IMR-90 (cell line): ENCODE data around the gene ST14. TPM values are rescaled to one million over a fixed set of nuclear protein-coding genes. Genes with fewer than 3 reads are reported as not detected.

Experiments
- ATAC-seq: fragments of 200-7000 bp; cut with Tn5 transposase; 2 replicates; pipeline ENCODE4 v1.9.1; 2020; ENCODE audit warnings: low read depth, mild to moderate bottlenecking, moderate library complexity
- BruUV-seq: library from RNA; stranded (reverse); fragments of 400-500 nt; replicated peaks from 2 replicates; lab custom pipeline; 2021; lab: Mats Ljungman, UMichigan
- CTCF ChIA-PET: fragments of 300-600 bp; formaldehyde crosslinking; extraction: SDS; loops from one replicate; lab custom pipeline; 2021; ENCODE audit warnings: antibody characterized with exemption; lab: Yijun Ruan, JAX
- POLR2A ChIA-PET: fragments of 300-600 bp; sonication (Branson Sonifier 250); formaldehyde crosslinking; loops from one replicate; lab custom pipeline; 2022; ENCODE audit warnings: antibody characterized with exemption; ENCODE audit not compliant: unreplicated experiment; lab: Charles Lee
- DNase-seq: peaks from one replicate; pipeline ENCODE4 v3.0.0; 2013
- H2AFZ ChIP-seq: replicated peaks from 2 replicates; pipeline ENCODE3; 2013; ENCODE audit warnings: low read length, mild to moderate bottlenecking; ENCODE audit not compliant: poor library complexity
- H2AK5ac ChIP-seq: 2 replicates; pipeline ENCODE4 v1.6.1; 2013; ENCODE audit warnings: low read depth, low read length, inconsistent platforms
- H2AK9ac ChIP-seq: replicated peaks from 2 replicates; pipeline ENCODE3; 2013; ENCODE audit warnings: mild to moderate bottlenecking, low read depth, low read length, moderate library complexity; ENCODE audit not compliant: poor library complexity
- H2BK120ac ChIP-seq: 2 replicates; pipeline ENCODE4 v1.6.1; 2013; ENCODE audit warnings: low read depth, low read length, inconsistent platforms
- H2BK15ac ChIP-seq: 3 replicates; pipeline ENCODE4 v1.6.1; 2013; ENCODE audit warnings: low read depth, low read length, inconsistent platforms
- H2BK20ac ChIP-seq: 2 replicates; pipeline ENCODE4 v1.6.1; 2013; ENCODE audit warnings: low read depth, mild to moderate bottlenecking, inconsistent platforms, low read length, moderate library complexity
- H2BK5ac ChIP-seq: 2 replicates; pipeline ENCODE4 v1.6.1; 2013; ENCODE audit warnings: mild to moderate bottlenecking, low read depth, low read length, inconsistent platforms; ENCODE audit not compliant: poor library complexity, severe bottlenecking
- H3K14ac ChIP-seq: replicated peaks from 2 replicates; pipeline ENCODE4 v1.6.1; 2013; ENCODE audit warnings: low read depth, low read length, inconsistent platforms
- H3K18ac ChIP-seq: 2 replicates; pipeline ENCODE4 v1.6.1; 2013; ENCODE audit warnings: low read depth, low read length, control low read depth
- H3K23ac ChIP-seq: 2 replicates; pipeline ENCODE4 v1.6.1; 2013; ENCODE audit warnings: low read depth, low read length, inconsistent platforms
- H3K27ac ChIP-seq: 2 replicates; pipeline ENCODE4 v1.5.1; 2013; ENCODE audit warnings: mild to moderate bottlenecking, control low read depth, low read length; ENCODE audit not compliant: insufficient read depth
- H3K27me3 ChIP-seq: 2 replicates; pipeline ENCODE4 v1.6.1; 2013; ENCODE audit warnings: low read length; ENCODE audit not compliant: control insufficient read depth, insufficient read depth
- H3K36me3 ChIP-seq: 2 replicates; pipeline ENCODE4 v1.6.1; 2013; ENCODE audit warnings: low read length, mixed read lengths; ENCODE audit not compliant: control insufficient read depth, insufficient read depth
- H3K4ac ChIP-seq: 2 replicates; pipeline ENCODE4 v1.6.1; 2013; ENCODE audit warnings: low read depth, low read length, inconsistent platforms
- H3K4me1 ChIP-seq: 2 replicates; pipeline ENCODE4 v1.6.1; 2013; ENCODE audit warnings: low read length, mixed read lengths; ENCODE audit not compliant: control insufficient read depth, insufficient read depth
- H3K4me2 ChIP-seq: 2 replicates; pipeline ENCODE4 v1.6.1; 2013; ENCODE audit warnings: low read depth, mild to moderate bottlenecking, control low read depth, low read length, moderate library complexity
- H3K4me3 ChIP-seq: 2 replicates; pipeline ENCODE4 v1.5.1; 2013; ENCODE audit warnings: low read depth, mild to moderate bottlenecking, control low read depth, low read length, moderate library complexity; ENCODE audit not compliant: insufficient read depth
- H3K56ac ChIP-seq: 2 replicates; pipeline ENCODE4 v1.6.1; 2013; ENCODE audit warnings: low read length, inconsistent platforms; ENCODE audit not compliant: insufficient read depth; ENCODE audit errors: extremely low read depth
- H3K79me1 ChIP-seq, 2 experiments: 2 replicates each; pipeline ENCODE4 v1.6.1; 2013; ENCODE audit warnings: low read length in 2 of 2, inconsistent platforms in 1 of 2, low read depth in 1 of 2
- H3K9ac ChIP-seq: 2 replicates; pipeline ENCODE4 v1.6.1; 2013; ENCODE audit warnings: low read depth, low read length, control low read depth
- H3K9me1 ChIP-seq: 2 replicates; pipeline ENCODE4 v1.6.1; 2013; ENCODE audit warnings: low read length, inconsistent platforms; ENCODE audit not compliant: insufficient read depth
- H3K9me3 ChIP-seq: 2 replicates; pipeline ENCODE4 v1.6.1; 2013; ENCODE audit warnings: low read length; ENCODE audit not compliant: control insufficient read depth, insufficient read depth
- H4K20me1 ChIP-seq: 2 replicates; pipeline ENCODE4 v1.6.1; 2013; ENCODE audit warnings: low read length, inconsistent platforms; ENCODE audit not compliant: insufficient read depth
- H4K5ac ChIP-seq: 2 replicates; pipeline ENCODE4 v1.6.1; 2013; ENCODE audit warnings: mild to moderate bottlenecking, low read depth, low read length, control low read depth
- H4K8ac ChIP-seq, 2 experiments: 2 replicates each; pipeline ENCODE4 v1.6.1; 2013; ENCODE audit warnings: low read depth in 2 of 2, low read length in 2 of 2, control low read depth in 1 of 2, inconsistent platforms in 1 of 2
- H4K91ac ChIP-seq: 2 replicates; pipeline ENCODE4 v1.6.1; 2013; ENCODE audit warnings: low read depth, low read length, inconsistent platforms; ENCODE audit not compliant: insufficient read depth
- BHLHE40 ChIP-seq: fragments of 150-350 bp; IDR thresholded peaks from 2 replicates; pipeline ENCODE4 v1.6.1; 2016; ENCODE audit warnings: mild to moderate bottlenecking, low read depth, low read length
- CEBPB ChIP-seq: IDR thresholded peaks from 2 replicates; pipeline ENCODE4 v1.6.1; 2012; ENCODE audit warnings: low read depth, low read length, improper control_type of control experiment
- FOS ChIP-seq: fragments of 150-350 bp; IDR thresholded peaks from 2 replicates; pipeline ENCODE4 v1.6.1; 2016; ENCODE audit warnings: low read depth, low read length
- MAZ ChIP-seq: IDR thresholded peaks from 2 replicates; pipeline ENCODE4 v1.6.1; 2012; ENCODE audit warnings: low read depth, mild to moderate bottlenecking, low read length, improper control_type of control experiment, moderate library complexity, borderline replicate concordance
- MXI1 ChIP-seq: IDR thresholded peaks from 2 replicates; pipeline ENCODE4 v1.6.1; 2012; ENCODE audit warnings: low read depth, mild to moderate bottlenecking, low read length, moderate library complexity, borderline replicate concordance
- SMC3 ChIP-seq: fragments of 150-350 bp; IDR thresholded peaks from 2 replicates; pipeline ENCODE4 v1.6.1; 2016; ENCODE audit warnings: low read depth, mild to moderate bottlenecking, antibody characterized with exemption, low read length, moderate library complexity
- WGBS, 2 experiments: methylation state at CpG; one replicate each; pipeline versions ENCODE4 v1.1.5 to v1.1.7; 2013; ENCODE audit warnings: missing lambda C conversion rate in 2 of 2; ENCODE audit not compliant: insufficient read length in 1 of 2; ENCODE audit errors: extremely low coverage in 2 of 2; 5-methylcytosine and 5-hydroxymethylcytosine counted together
- dilution Hi-C: fragments of 300-500 bp; cut with HindIII; formaldehyde crosslinking; loops from one replicate; pipeline ENCODE4 v1.14.3; 2018; ENCODE audit warnings: low sequenced_read_pairs; ENCODE audit not compliant: unreplicated experiment
- in situ Hi-C: fragments of 300-500 bp; cut with MboI; formaldehyde crosslinking; loops from 3 replicates; pipeline ENCODE4 v1.14.3; 2019; ENCODE audit warnings: low sequenced_read_pairs, inconsistent platforms, mixed read lengths
- intact Hi-C: fragments of 100-400 bp; cut with micrococcal nuclease; formaldehyde crosslinking; loops from 2 replicates; pipeline ENCODE4 v1.10.0; 2022
- polyA plus RNA-seq, 3 experiments: library from polyadenylated mRNA; depleted of rRNA; stranded (reverse); fragments of >200 nt; gene quantifications; 2 replicates each; pipeline ENCODE4 v1.2.3, GENCODE V29; 2012; ENCODE audit warnings: low replicate concordance in 1 of 3
- total RNA-seq: library from RNA; depleted of rRNA; stranded (reverse); fragments of >200 nt; gene quantifications from 2 replicates; pipeline ENCODE4 v1.2.3, GENCODE V29; 2012

ST14 gene
- total and polyA plus RNA-seq, 2 of the 4 experiments (the other 2 are of a cell fraction) = not detected

DNA sequence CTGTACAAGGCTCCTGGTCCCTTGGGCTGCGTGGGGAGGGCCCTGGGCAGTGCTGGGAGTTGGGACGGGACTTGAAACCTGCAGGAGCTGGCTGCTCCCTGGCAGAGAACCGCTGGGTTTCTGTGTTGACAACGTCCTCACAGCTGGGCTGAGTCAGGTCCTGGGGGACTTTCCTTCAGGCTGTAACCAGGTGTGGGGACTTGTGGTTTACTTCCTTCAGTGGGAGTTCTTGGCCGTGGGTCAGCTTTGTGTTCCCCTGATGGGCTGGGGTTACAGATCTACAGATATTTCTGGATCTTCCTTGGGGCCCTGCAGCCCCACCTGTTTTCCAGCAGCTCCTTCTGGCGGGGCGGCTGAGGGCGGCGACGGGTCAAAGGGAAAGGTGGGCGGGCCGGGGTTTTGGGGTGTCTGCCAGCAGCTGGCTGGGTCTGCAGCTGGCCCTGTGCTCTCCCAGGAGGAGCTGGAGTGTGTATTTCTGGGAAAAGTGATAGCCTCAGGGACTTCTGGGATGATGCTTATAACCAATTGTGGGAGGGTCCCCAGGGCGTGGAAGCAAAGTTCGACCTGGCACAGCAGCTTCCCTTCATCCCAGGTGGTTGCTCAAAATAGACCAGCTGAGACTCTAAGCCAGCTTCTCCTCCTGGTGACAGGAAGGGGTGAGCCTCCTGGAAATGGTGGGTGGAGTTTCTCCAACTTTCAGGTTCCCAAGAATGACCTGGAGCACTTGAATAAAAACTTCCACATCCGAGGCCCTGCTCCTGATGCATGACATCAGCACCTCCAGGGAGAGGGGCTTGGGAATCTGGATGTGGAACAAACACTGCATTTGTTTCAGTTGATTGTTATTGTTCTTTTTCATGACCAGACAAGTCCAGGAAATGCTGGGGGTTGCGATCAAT, 19.1 kb downstream of the ST14 start:
- Histone ChIP-seq H3K4me1 (peaks cover 5% of the 10 kb centered on the region; the same call in 1 of the 2 replicates), H3K9me1 (no peaks in the 10 kb centered on the region), H3K36me3 (no peaks in the 10 kb centered on the region), H3K9me3 (peaks cover 6% of the 10 kb centered on the region), H3K56ac (no peak overlapping the region), H2AFZ (no peak overlapping the region), H3K27me3 (peaks cover 5% of the 10 kb centered on the region), H3K27ac (no peak overlapping the region), H2AK9ac (no peak overlapping the region), H3K23ac (no peak overlapping the region), H4K91ac (no peak overlapping the region), H2BK20ac (no peak overlapping the region), H3K79me1 (no peaks in the 10 kb centered on the region), H3K4me2 (no peak overlapping the region), H3K18ac (no peak overlapping the region), H2BK5ac (no peak overlapping the region), H3K9ac (no peak overlapping the region), H3K4me3 (no peak overlapping the region), H3K4ac (no peak overlapping the region), H4K20me1 (no peaks in the 10 kb centered on the region), H3K14ac (no peak overlapping the region), H2AK5ac (no peak overlapping the region), H2BK120ac (no peak overlapping the region), H4K5ac (no peak overlapping the region), H2BK15ac (no peak overlapping the region), H4K8ac (no peak overlapping the region)
- DNase-seq (peak; percentile 10), ATAC-seq (no peak)
- no peak for TF ChIP-seq BHLHE40
- no peak for TF ChIP-seq SMC3
- no peak for TF ChIP-seq MAZ
- no peak for TF ChIP-seq MXI1
- TF ChIP-seq CEBPB = no peak
- TF ChIP-seq FOS = no peak
- CTCF ChIA-PET = no interaction called here
- POLR2A ChIA-PET = no interaction called here
- no TSS peak for BruUV-seq
- in situ Hi-C loops (no loop called here), intact Hi-C loops (no loop called here), dilution Hi-C loops (no loop called here)
- WGBS, 2 experiments = 86% methylated on average over 10 of the region's 16 CpGs; no CpG with 5 or more reads in 1 of the 2 experiments
